ENCODE measurements around the gene MXRA8. TPM values are rescaled to one million over a fixed set of nuclear protein-coding genes. Genes with fewer than 3 reads are reported as not detected.

The MXRA8 gene
- total RNA-seq, 1 donor = 249 TPM

GRCh38 chr1:1342584-1343115 lies 15.7 kb downstream of the MXRA8 start:
- H3K4me3 ChIP-seq (ENCODE audit: low read depth, low read length) = no peak overlapping the region
- DNase-seq (ENCODE audit: low read depth) = no peak
- no peak for TF ChIP-seq CTCF (IDR thresholded peaks at IDR 0.05; ENCODE audit: insufficient read depth, low read depth, low read length)

- no peak overlapping the region for H3K4me3 ChIP-seq (ENCODE audit: low read depth, low read length)
- TF ChIP-seq CTCF (IDR thresholded peaks at IDR 0.05; ENCODE audit: insufficient read depth, low read depth, low read length) = no peak
These were observed 16.2 kb downstream of the MXRA8 start for GRCh38 chr1:1342061-1342562.

GRCh38 chr1:1341549-1342021 lies 16.8 kb downstream of the MXRA8 start:
- no peak for TF ChIP-seq CTCF (IDR thresholded peaks at IDR 0.05; ENCODE audit: insufficient read depth, low read depth, low read length)
- DNase-seq (ENCODE audit: low read depth) = no peak
- no peak overlapping the region for H3K4me3 ChIP-seq (ENCODE audit: low read depth, low read length)

More at GRCh38 chr1:1342061-1342562, 16.2 kb downstream of the MXRA8 start:
- DNase-seq (ENCODE audit: low read depth) = no peak

GRCh38 chr1:1340791-1341548 lies 17.4 kb downstream of the MXRA8 start:
- TF ChIP-seq CTCF (IDR thresholded peaks at IDR 0.05; ENCODE audit: insufficient read depth, low read depth, low read length) = no peak
- no peak overlapping the region for H3K4me3 ChIP-seq (ENCODE audit: low read depth, low read length)
- DNase-seq (ENCODE audit: low read depth) = no peak

- TF ChIP-seq CTCF (IDR thresholded peaks at IDR 0.05; ENCODE audit: insufficient read depth, low read depth, low read length) = no peak
- no peak overlapping the region for H3K4me3 ChIP-seq (ENCODE audit: low read depth, low read length)
- DNase-seq (ENCODE audit: low read depth) = no peak
These were observed 18.2 kb downstream of the MXRA8 start for GRCh38 chr1:1340185-1340584.

GRCh38 chr1:1338278-1338677 lies 20.1 kb downstream of the MXRA8 start:
- no peak overlapping the region for H3K4me3 ChIP-seq (ENCODE audit: low read depth, low read length)
- TF ChIP-seq CTCF (IDR thresholded peaks at IDR 0.05; ENCODE audit: insufficient read depth, low read depth, low read length) = no peak
- DNase-seq (ENCODE audit: low read depth) = no peak

All from fibroblast of villous mesenchyme (primary cell).